GM18519 (cell line): ENCODE measurements around the gene CLDN9.
A peak's percentile ranks its signal among the peaks of the same experiment; 100 is the strongest.

Experiments
- ATAC-seq: cut with Tn5 transposase; IDR thresholded peaks from one replicate; pipeline ENCODE4 v1.9.1; 2021; ENCODE audit warnings: mild to moderate bottlenecking, moderate library complexity; ENCODE audit not compliant: unreplicated experiment, low FRiP score

The CLDN9 gene

DNA sequence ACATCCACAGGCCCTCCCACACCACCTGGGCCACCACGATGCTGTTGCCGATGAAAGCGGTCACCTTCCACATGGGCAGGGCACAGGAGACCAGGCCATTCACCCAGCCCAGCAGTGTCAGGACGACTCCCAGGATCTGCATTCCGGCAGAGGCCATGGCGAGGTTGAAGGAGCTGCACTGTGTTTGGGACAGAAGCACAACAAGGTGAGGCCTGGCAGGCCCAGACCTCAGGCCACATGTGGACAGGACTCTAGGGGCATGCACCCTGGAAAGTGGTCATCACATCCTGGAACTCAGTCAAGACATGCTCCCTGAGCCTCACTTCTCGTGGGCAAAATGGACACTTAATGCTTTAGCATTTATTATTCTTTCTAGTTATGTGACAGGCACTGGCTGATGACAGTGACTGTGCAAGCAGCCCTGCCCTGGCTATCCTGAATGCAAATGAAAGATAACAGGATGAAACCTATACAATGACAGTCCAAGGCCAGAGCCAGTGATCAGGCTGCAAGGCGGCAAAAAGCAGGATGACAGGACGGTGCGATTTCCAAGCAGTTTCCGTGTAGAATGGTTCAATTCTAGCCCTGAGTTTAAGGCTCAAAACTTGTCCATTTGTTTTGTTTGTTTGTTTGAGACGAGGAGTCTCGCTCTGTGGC, 3.3 kb downstream of the CLDN9 start:
- ATAC-seq, result no peak

DNA sequence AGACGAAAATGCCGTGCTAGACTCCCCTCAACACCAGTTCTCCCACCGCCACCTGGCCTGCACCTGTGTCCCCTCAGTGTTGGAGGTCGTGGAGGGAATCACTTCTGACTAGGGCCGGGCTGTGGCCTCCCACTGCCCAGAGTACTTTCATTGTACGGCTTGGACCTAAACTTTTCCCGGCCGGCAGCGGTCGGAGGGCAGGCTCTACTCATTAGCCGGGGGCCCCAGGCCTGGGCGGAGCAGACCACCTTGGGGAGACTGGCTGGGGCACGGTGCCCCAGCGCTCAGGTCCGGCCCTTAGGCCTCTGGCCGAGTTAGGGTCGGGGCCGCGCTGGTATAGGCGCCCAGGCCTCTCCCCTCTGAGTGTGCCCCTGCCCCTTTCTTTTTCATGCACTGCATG, 4.6 kb downstream of the CLDN9 start:
- ATAC-seq, result no peak

DNA sequence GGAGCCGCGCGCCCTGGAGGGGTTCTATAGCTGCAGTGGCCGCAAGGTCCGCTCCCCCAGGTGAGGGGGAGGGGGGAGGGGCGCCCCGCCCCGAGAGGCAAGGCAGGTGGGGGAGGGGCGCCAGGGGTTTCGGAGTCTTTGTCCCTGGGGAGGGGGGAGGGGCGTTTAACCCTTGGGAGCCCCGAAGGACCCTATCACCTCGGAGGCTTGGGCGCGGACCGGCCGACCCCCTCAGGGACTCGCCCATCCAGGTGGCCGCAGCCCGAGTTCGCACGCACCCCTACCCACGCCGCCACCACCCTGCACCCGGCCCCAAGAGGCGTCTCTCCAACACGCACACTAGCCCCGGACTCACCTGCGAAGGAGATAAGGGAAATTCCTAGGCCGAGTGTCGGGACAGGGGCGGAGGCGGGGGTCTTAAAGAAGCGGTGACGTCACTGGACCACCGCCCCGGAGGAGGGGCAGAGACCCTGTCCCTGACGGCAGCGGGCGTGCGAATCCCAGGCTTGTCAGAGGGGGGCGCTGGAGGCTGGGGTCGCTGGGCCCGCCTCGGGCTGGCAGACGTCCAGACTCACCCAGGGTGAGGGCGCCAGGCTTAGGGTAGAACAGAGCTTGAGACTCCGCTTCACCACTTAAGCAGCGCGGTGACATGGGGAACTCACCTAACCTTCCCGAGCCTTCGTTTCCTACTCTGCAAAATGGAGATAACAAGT, 5.2 kb downstream of the CLDN9 start, which contains the start of gene CLDN6:
CLDN6 (minus strand) TSS at position 390 of the 713 bp plus-strand sequence. CDS start 2,162 bp downstream, outside the sequence.
- ATAC-seq, result no peak

DNA sequence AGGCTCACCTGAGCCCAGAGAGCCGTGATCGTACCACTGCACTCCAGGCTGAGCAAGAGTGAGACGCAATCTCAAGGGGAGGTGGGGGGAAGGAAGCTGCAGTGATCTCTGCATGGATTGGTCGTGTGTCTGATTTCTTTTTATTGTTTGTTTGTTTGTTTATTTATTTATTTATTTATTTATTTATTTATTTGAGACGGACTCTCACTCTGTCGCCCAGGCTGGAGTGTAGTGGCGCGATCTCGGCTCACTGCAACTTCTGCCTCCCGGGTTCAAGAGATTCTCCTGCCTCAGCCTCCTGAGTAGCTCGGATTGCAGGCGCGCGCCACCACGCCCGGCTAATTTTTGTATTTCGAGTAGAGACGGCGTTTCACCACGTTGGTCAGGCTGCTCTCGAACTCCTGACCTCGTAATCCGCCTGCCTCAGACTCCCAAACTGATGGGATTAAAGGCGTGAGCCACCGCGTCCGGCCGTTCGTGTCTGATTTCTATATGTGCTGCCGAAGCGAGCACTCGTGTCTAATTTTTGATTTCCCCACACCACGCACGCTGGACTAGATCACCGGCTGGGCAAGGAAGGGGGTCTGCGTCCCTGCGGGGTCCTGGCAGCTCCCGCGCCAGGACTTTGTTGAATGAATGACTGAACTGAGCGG, 7.0 kb downstream of the CLDN9 start:
- ATAC-seq, result no peak

DNA sequence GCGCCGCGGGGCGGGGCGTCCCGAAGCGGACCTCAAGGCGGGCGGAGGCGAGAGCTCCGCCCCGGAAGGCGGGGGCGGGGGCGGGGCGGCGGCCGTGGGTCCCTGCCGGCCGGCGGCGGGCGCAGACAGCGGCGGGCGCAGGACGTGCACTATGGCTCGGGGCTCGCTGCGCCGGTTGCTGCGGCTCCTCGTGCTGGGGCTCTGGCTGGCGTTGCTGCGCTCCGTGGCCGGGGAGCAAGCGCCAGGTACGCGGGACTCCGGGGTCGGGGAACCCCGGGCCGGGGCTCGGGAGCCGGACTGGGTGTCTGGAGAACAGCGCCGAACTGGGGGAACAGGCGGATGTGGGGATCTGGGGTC, 7.5 kb downstream of the CLDN9 start, which contains the start of gene TNFRSF12A:
TNFRSF12A (plus strand) TSS at position 122 of the 357 bp plus-strand sequence; CDS start at position 152, 30 bp downstream.
- ATAC-seq, result no peak

DNA sequence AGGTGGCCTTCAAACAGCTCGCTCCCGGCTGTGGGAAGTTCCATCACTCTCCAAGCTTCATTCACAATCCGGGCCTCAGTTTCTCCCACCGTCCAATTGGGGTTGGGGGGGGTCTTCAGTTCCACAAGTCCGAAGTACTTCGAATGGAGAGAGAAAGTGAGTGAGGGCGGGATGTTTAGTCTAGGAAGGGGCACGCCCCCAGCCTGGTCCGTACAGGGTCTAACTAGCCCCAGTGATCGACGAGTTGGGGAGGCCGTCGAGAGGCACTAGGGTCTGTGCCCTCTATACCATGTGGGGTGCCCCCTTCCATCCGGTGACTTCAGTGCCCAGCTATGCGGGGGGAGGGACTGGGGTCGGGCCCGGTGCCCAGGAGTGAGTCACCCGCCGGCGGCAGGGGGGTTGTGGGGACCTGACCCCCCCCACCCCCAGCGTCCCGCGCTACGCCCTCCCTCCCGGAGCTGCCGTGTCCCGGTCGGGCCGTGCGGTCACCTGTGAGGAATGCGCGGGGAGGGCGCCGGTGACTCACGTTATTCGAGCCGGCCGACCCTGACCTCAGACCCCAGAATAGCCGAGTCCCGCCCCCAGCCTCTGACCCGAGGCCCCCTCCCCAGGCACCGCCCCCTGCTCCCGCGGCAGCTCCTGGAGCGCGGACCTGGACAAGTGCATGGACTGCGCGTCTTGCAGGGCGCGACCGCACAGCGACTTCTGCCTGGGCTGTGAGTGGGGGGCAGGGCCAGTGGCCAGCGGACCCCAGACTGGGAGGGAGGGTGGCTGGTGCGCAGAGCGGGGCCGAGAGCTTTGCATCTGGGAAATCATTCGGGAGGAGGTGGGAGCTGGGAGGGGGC, 8.1 kb downstream of the CLDN9 start:
- ATAC-seq, result no peak

DNA sequence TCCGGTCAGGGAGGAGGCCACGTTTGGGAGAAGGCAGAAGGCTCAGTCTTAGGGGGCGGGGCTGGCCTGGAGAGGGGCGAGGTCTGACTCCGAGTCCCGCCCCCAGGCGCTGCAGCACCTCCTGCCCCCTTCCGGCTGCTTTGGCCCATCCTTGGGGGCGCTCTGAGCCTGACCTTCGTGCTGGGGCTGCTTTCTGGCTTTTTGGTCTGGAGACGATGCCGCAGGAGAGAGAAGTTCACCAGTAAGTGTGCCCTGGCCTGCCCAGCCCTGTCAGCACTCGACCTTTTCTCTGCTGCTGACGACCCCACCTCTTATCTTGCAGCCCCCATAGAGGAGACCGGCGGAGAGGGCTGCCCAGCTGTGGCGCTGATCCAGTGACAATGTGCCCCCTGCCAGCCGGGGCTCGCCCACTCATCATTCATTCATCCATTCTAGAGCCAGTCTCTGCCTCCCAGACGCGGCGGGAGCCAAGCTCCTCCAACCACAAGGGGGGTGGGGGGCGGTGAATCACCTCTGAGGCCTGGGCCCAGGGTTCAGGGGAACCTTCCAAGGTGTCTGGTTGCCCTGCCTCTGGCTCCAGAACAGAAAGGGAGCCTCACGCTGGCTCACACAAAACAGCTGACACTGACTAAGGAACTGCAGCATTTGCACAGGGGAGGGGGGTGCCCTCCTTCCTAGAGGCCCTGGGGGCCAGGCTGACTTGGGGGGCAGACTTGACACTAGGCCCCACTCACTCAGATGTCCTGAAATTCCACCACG, 8.9 kb downstream of the CLDN9 start:
- ATAC-seq, result no peak

DNA sequence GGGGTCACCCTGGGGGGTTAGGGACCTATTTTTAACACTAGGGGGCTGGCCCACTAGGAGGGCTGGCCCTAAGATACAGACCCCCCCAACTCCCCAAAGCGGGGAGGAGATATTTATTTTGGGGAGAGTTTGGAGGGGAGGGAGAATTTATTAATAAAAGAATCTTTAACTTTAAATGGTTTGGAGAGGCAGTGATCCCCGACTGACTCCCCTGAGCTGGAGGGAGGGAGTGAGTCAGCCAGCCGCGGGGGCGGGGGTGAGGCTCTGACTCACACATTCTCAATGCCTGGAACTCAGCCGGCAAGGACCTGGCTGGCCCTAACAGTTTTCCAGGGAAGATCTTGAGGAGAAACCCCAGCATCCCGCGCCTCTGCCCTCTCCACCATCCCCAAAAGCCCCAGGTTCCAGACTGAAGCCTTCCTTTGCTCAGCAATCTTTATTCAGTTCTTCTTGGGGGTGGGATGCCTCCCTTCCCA, 9.5 kb downstream of the CLDN9 start:
- no peak for ATAC-seq

DNA sequence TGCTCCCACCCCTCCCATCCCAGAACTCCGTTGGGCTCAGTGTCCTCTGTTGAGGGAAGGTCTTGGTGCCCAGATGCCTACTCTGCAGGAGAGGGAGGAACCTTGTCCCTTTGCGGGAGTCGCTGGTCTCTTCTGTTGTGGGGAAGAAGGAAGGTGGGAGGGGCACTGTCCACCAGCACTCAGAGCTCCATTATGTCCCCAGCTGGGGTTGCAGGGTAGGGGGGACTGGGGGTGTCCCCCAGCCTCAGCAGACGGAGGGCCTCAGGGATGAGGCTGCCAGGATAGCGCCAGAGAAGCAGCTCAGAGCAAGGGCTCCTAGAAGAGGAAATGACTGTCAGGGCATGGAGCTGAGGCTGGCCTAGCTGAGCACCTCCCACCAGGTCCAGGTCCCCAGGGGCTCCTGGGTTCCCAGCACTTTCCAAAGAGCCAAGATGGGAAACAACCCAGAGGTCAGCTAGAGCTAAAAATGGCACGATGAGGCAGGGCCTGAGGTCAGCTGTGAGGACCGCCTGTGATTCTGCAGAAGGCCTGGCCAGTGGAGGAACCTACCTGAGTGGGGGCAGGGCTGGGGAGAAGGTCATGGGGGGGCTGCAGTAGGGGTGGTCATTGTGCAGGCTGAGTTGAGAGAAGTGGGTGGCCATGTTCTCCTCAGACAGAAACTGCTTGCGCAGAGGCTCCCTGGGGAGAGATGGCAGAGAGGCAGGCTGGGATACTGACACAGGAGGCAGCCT, 10.1 kb downstream of the CLDN9 start:
- ATAC-seq, result no peak

DNA sequence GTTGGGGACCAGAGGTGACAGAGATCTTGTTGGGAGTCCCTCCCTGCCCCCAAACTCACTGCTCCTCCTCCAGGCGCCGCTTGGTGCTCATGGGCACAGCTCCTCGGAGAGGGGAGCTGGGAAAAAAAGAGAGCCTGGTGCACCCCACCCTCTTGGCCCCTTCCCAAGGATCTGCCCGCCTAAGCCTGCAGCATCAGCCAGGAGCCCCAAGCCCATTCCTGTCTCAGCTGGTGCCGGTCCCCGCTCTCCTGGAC, 10.6 kb downstream of the CLDN9 start:
- ATAC-seq, result no peak

DNA sequence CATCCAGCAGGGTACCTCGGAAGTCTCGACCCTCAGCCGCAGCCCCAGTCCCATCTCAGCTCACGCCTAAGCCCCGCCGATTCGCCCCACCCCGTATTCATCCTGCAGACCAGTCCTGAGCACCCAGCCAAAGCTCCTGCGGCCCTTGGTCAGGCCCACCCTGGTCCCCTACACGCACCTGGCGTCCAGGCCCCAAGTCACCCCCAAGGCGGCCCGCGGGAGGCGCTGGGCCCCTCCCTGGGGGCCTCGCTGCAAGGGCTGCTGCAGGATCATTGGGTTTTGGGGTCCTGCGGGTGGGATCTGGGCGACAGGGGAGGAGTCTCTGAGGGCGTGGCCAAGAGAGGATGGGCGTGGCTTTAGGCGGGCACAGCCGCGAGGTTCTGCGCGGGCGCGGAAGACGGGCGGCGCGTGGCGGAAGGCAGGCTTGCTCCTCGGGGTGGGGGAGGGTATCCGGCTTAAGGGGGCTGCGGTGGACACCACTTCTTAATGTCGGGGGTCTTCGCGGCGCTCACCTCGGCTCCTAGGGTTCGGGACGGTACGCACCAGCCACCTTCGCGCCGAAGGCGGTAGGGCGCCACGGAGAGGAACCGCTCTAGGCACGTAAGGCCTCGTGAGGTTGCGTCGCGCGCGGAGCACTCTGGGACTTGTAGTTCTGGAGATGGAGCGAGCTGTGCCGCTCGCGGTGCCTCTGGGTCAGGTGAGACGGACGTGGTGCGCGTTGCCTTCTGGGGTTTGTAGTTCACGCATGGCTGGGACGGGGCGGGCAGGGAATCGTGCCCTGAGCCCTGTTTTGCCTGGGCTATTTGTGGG, 11.2 kb downstream of the CLDN9 start, which contains the start of the genes HCFC1R1 and THOC6:
HCFC1R1 (minus strand) TSS at position 274 of the 810 bp plus-strand sequence; CDS start at position 273, 1 bp downstream.
THOC6 (plus strand) TSS at position 367 of the 810 bp plus-strand sequence; CDS start at position 659, 292 bp downstream.
- ATAC-seq, result peak; percentile 44

DNA sequence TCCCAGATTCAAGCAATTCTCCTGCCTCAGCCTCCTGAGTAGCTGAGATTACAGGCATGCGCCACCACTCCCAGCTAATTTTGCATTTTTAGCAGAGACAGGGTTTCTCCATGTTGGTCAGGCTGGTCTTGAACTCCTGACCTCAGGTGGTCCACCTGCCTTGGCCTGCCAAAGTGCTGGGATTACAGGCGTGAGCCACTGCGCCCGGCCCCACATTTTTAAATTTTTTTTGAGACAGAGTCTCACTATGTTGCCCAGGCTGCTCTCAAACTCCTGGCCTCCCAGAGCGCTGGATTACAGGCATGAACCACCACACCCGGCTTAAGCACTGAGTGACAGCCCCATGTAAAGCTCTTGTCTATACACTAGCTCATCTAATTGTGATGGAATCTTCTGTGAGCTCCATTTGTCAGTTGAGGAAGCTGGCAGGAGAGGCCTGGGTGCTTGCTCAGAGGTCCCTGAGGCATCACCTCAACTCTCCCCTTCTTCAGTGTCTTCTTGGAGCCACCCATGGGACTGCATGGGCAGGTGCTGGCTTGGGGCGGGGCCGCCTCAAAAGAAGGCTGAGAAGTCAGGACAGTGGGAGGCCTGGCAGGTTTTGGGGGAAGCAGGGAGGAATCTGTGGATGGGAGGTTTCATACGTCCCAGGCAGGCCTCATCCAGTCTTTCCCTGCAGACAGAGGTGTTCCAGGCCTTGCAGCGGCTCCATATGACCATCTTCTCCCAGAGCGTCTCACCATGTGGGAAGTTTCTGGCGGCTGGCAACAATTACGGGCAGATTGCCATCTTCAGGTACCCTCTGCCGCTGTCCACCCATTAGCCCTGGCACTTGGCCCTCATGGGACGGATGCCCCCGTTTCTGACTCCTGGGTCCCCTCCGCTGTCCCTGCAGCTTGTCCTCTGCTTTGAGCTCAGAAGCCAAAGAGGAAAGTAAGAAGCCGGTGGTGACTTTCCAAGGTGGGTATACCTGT, 12.6 kb downstream of the CLDN9 start:
- no peak for ATAC-seq

DNA sequence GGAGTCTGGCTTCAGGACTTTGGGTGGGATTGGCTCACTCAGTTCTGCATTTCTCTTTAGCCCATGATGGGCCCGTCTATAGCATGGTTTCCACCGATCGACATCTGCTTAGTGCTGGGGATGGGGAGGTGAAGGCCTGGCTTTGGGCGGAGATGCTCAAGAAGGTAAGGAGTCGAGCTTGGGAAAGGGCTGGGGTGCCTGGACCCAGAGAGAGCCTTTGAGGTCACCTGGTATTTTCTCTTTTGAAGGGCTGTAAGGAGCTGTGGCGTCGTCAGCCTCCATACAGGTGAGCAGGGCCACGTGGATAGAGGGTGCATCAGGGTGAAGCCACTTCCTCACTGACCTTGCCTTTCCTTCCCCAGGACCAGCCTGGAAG, 13.3 kb downstream of the CLDN9 start:
- no peak for ATAC-seq

DNA sequence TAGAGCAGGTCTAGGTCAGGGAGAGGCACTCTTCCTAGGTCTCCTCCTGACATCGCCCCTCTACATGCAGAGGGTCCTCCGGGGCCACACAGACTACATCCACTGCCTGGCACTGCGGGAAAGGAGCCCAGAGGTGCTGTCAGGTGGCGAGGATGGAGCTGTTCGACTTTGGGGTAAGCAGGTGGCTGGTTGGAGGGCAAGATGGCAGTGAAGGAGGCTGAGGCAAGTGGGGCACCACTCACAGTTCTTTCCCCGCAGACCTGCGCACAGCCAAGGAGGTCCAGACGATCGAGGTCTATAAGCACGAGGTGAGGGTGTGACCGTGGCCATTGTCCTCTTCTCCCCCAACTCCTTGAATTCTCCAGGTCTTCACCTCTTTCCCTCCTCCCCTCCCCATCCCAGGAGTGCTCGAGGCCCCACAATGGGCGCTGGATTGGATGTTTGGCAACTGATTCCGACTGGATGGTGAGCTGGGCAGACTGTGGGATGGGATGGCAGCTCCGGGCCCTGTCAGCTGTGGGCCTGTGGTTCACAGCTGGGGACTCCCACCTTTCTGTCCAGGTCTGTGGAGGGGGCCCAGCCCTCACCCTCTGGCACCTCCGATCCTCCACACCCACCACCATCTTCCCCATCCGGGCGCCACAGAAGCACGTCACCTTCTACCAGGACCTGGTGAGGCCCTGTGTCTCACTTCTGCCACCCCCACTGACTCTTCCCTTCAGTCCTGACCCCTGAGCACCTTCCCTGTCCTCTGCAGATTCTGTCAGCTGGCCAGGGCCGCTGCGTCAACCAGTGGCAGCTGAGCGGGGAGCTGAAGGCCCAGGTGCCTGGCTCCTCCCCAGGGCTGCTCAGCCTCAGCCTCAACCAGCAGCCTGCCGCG, 14.1 kb downstream of the CLDN9 start:
- no peak for ATAC-seq

DNA sequence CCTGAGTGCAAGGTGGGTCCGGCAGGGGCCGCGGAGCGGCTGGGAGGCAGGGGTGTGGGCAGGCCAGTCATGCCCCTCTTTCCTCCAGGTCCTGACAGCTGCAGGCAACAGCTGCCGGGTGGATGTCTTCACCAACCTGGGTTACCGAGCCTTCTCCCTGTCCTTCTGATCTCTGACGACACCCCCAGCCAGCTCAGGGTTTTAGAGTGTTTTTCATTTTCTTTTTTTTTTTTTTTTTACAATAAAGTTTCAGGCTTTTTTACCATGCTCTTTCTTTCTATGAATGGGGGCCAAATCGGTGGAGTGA, 14.7 kb downstream of the CLDN9 start:
- ATAC-seq, result no peak

DNA sequence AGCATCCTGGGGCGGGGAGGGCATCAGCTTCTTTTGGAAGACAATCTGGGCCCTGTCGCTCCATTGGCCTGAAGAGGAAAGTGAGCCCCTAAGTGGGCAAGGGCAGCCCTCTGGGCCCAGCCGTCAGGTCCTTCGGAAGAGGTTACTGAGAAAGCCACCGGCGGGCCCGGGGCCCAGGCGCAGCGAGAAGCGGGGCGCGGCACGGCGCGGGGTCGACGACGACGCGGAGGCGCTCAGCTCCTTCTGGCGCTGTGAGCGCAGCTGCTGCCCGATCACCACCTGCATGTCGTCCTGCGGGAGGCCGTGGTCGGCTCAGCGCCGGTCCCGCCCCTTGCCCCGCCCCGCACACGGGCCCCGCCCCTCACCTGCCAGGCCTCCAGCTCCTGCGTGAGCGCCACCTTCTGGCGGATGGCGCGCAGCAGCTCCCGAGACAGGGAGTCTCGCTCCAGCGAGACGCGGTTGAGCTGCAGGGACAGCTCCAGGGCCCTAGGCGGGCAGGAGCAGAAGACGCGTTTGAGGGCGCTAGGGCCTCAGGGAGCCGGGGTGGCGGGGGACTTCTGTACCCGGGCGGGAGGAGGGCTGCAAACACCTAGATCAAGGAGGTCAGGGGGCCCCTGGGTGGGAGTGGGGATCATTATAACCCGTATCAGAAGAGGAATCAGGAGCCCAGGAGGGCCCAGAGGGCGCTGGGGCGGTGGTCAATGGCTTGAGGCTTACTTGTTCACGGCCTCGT, 15.4 kb downstream of the CLDN9 start:
- ATAC-seq, result no peak
